ENCODE data around the gene FNDC11.

Gene FNDC11

DNA sequence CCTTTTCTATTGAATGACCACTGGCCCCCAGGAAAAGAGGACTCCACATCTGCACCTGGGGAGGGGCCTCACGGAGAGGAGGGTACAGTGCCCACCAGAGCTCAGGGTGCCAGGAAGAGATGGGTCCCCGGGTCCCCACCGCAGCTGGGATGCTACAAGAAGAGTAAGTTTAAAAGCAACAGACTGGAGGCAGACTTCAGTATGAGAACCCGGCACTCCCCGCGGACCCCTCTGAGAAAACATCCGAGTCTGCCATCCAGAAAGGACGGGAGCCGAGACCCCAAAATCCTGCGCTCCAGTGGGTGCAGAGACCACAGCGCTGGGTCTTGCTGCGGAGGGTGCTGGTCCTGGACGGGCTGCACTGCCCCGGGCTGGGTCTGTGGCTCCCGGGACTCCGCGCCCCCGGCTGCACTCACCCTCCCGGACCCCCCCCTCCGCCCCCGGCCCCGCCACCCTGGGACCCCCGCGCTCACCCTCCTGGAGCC, 19.7 kb downstream of the FNDC11 start:
- Mint-ChIP-seq H3K4me3 (peak overlapping the region; percentile 81 to 87 (median 83)), H3K36me3 (ENCODE audit: low read depth) (no peaks in the 10 kb centered on the region), H3K9me3 (no peaks in the 10 kb centered on the region), H3K27me3 (ENCODE audit: low read depth) (peaks cover 9% of the 10 kb centered on the region), H3K27ac (no peak overlapping the region), H3K4me1 (peaks cover 4% of the 10 kb centered on the region)
- TF ChIP-seq, protein P1, sequence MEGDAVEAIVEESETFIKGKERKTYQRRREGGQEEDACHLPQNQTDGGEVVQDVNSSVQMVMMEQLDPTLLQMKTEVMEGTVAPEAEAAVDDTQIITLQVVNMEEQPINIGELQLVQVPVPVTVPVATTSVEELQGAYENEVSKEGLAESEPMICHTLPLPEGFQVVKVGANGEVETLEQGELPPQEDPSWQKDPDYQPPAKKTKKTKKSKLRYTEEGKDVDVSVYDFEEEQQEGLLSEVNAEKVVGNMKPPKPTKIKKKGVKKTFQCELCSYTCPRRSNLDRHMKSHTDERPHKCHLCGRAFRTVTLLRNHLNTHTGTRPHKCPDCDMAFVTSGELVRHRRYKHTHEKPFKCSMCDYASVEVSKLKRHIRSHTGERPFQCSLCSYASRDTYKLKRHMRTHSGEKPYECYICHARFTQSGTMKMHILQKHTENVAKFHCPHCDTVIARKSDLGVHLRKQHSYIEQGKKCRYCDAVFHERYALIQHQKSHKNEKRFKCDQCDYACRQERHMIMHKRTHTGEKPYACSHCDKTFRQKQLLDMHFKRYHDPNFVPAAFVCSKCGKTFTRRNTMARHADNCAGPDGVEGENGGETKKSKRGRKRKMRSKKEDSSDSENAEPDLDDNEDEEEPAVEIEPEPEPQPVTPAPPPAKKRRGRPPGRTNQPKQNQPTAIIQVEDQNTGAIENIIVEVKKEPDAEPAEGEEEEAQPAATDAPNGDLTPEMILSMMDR (IDR thresholded peaks at IDR 0.05; ENCODE audit: unreplicated experiment in 3 of 3), result no peak

DNA sequence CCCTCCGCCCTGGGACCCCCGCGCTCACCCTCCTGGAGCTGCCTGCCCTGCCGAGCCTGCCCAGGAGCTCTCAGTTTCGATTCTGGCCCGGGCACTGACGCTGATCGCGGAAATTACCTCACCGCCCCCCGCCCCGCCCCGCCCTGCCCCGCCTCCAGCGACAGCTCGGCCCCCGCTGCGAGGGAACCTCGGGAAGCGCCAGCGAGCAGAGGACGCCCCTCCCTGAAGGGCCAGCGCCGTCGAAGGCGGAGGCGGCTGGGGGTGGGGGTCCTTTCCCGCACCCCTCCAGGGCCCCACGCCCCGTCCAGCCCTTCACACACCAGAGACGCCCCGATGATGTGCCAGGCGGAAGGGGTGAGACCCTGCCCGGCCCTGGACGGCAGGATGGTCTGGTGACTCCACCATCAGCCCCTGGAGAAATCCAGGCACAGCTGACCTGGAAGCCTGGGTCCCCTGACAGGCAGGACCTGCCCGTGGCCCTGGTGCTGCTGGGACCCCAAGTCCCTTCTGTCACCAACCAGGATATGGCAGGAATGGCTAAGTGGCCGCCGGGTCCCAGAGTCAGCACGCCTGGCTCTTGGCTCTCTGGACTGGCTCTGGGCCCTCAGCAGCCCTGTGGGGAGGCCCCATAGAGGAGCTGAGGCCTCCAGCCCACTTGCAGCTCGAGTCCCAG, 20.3 kb downstream of the FNDC11 start, which contains the start of gene HELZ2:
HELZ2 (minus strand) TSS at position 84 of the 673 bp plus-strand sequence. CDS start 1,854 bp downstream, outside the sequence.
- Mint-ChIP-seq H3K27ac (no peak within 1 kb of the TSS), H3K4me3 (peak within 1 kb of the TSS; percentile 81 to 87 (median 83)), H3K36me3 (ENCODE audit: low read depth) (no peaks in the 10 kb centered on the region), H3K27me3 (ENCODE audit: low read depth) (peaks cover 9% of the 10 kb centered on the region), H3K4me1 (peaks cover 4% of the 10 kb centered on the region), H3K9me3 (no peaks in the 10 kb centered on the region)
- TF ChIP-seq, protein P1 (IDR thresholded peaks at IDR 0.05; ENCODE audit: unreplicated experiment in 3 of 3), result no peak

DNA sequence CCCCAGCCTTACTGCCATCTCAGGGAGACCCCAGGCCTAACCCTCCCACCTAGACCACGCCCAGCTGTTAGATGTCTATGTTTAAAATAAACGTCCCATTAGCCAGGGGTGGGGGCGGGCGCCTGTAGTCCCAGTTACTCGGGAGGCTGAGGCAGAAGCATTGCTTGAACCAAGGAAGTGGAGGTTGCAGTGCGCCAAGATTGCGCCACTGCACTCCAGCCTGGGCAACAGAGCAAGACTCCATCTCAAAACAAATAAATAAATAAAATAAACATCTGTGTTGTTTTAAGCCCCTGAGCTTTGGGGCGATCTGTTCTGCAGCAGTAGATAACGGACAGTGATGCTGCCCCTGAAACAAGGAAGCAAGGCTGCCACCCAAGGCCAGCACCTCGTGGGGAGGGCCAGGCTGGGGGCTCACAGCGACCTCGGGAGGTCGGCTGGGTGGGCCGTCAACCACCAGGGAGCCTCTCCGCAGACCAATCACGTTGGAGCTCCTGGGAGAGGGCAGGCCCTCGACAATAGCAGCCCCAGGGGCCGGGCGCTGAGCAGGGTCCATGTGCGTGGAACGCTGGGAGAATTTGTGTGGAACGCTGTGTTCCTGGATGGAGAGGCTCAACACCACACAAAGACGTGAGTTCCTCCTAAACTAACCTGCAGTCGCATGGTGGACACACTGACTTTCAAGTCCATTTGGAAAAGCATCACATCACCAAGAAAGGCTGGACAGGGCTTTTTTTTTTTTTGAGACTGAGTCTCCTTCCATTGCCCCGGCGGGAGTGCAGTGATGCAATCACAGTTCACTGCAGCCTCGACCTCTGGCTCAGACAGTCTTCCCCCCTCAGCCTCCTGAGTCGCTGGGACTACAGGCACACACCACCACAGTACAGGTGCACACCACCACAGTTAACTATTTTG, 21.1 kb downstream of the FNDC11 start:
- Mint-ChIP-seq H3K27me3 (ENCODE audit: low read depth) (peaks cover 9% of the 10 kb centered on the region), H3K9me3 (no peaks in the 10 kb centered on the region), H3K4me1 (peaks cover 4% of the 10 kb centered on the region), H3K27ac (no peak overlapping the region), H3K4me3 (peak overlapping the region; percentile 61 to 68 (median 61)), H3K36me3 (ENCODE audit: low read depth) (no peaks in the 10 kb centered on the region)
- TF ChIP-seq, protein P1 (IDR thresholded peaks at IDR 0.05; ENCODE audit: unreplicated experiment in 3 of 3), result no peak

DNA sequence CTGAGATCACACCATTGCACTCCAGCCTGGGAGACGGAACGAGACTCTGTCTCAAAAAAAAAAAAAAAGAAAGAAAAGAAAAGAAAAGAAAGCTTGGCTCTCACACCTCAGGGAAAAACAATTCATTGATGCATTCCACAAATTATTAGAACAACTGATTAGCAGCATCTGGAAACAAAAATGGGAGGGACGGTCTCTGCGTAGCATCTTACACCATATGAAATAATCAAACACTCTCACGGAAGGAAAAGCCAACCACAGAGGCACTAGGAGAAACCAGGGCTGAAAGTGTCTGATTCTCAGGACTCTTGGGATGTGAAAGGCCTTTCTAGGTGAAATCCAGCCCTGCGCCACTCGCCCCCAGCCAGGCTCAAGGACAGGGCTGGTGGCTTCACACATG, 22.4 kb downstream of the FNDC11 start:
- Mint-ChIP-seq H3K9me3 (no peaks in the 10 kb centered on the region), H3K36me3 (ENCODE audit: low read depth) (no peaks in the 10 kb centered on the region), H3K4me3 (peak overlapping the region; percentile 68 to 78 (median 71)), H3K27ac (peak overlapping the region in 2 of 3 experiments; percentile 0 to 10), H3K4me1 (peaks cover 4% of the 10 kb centered on the region), H3K27me3 (ENCODE audit: low read depth) (peaks cover 13% of the 10 kb centered on the region)
- TF ChIP-seq, protein P1 (IDR thresholded peaks at IDR 0.05; ENCODE audit: unreplicated experiment in 3 of 3), result no peak

DNA sequence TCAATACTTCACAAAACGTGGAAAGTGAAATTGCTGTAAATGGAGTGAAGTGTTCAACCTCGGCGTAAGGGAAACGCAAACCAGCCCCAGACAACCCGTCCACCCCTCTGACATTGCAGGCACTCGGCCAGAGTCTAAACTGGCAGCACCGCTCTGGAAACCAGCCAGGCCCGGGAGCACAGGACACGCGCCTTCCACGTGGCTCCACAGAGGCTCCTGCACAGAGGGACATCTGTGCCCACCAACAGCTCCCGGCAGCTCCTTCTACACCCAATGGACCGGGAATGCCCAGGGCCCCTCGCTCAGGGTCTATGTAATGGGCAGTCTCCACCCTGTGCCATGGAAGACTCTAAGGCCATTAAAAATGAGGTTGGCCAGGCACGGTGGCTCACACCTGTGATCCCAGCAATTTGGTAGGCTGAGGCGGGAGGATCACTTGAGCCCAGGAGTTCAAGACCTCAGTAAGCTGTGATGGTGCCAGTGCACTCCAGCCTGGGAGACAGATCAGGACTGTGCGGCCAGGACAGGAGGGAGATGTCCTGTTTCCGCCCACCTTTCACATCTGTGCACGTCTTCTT, 23.4 kb downstream of the FNDC11 start:
- Mint-ChIP-seq H3K4me3 (no peak overlapping the region), H3K9me3 (no peaks in the 10 kb centered on the region), H3K4me1 (peaks cover 4% of the 10 kb centered on the region), H3K36me3 (ENCODE audit: low read depth) (no peaks in the 10 kb centered on the region), H3K27ac (no peak overlapping the region), H3K27me3 (ENCODE audit: low read depth) (peaks cover 13% of the 10 kb centered on the region)
- TF ChIP-seq, protein P1 (IDR thresholded peaks at IDR 0.05; ENCODE audit: unreplicated experiment in 3 of 3), result no peak

All from nephron (organoid).